PC-9 (cell line): Measurements from ENCODE around the gene SEMA6D.

ENCODE experiments used
- CTCF ChIP-seq: fragments of 200-600 bp; sonication (generic); conservative IDR thresholded peaks from 2 replicates; pipeline ENCODE4 v1.6.1; 2017; ENCODE audit warnings: mixed run types, antibody characterized with exemption, mild to moderate bottlenecking, moderate library complexity
- EZH2 ChIP-seq: fragments of 200-600 bp; sonication (generic); IDR thresholded peaks from 2 replicates; pipeline ENCODE4 v1.8.0; 2017; ENCODE audit warnings: antibody characterized with exemption, low read depth

DNA sequence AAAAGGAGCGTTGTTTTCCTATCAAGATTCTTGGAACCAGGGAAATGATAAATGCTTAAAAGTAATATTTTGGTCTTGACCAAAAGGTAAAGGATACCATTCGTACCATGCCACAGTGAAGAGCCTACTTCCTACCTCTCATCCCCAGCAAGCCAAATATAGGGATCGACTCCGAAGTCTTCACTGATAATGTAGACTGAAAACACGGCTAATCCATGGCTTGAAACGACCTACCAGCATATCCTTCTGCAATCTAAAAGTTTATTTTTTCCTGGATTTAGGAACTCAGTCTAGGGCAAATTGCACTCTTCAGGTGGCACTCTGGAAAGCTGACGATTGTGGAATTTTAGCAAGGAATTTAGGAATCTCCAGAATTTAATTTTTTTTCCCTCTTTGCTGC lies 1.9 kb upstream of the SEMA6D start:
- TF ChIP-seq CTCF (no peak), EZH2 (no peak)
